Sigmoid colon (tissue), 7 donors: ENCODE data around the gene MYO6. TPM values are rescaled to one million over a fixed set of nuclear protein-coding genes. Genes with fewer than 3 reads are reported as not detected.

Experiments used
- DNase-seq: peaks from one replicate; pipeline ENCODE4 v3.0.0-alpha.2; 2019
- H3K27ac ChIP-seq, 4 donors: fragments of 200-600 bp; sonication (generic); one replicate each; pipeline ENCODE4 v1.5.1; 2016 to 2019; ENCODE audit warnings: mild to moderate bottlenecking in 1 of 4
- H3K27me3 ChIP-seq, 3 donors: fragments of 200-600 bp; sonication (generic); one replicate each; pipeline ENCODE4 v1.5.1; 2019; ENCODE audit warnings: mild to moderate bottlenecking in 1 of 3
- H3K36me3 ChIP-seq, 4 donors: fragments of 200-600 bp; sonication (generic); one replicate each; pipeline ENCODE4 v1.5.1; 2016 to 2019
- H3K4me1 ChIP-seq, 4 donors: fragments of 200-600 bp; sonication (generic); one replicate each; pipeline ENCODE4 v1.5.1; 2017 to 2019
- H3K4me3 ChIP-seq, 4 donors: fragments of 200-600 bp; sonication (generic); one replicate each; pipeline ENCODE4 v1.5.1; 2017 to 2019; ENCODE audit warnings: mild to moderate bottlenecking in 2 of 4, moderate library complexity in 1 of 4
- H3K9me3 ChIP-seq, 4 donors: fragments of 200-600 bp in 3 of 4; sonication (generic) in 3 of 4; one replicate each; pipeline versions ENCODE4 v1.5.1 to v1.6.1; 2013 to 2019
- CTCF ChIP-seq, 4 experiments: fragments of 450-650 bp in 3 of 4; fragments of 200-600 bp in 1 of 4; IDR thresholded peaks; one replicate each; pipeline ENCODE4 v1.5.1; 2016 to 2019; ENCODE audit warnings: antibody characterized with exemption in 4 of 4, mild to moderate bottlenecking in 3 of 4, moderate library complexity in 2 of 4
- EP300 ChIP-seq, 4 donors: sonication (generic); formaldehyde crosslinking; IDR thresholded peaks; one replicate each; pipeline ENCODE4 v1.6.1; 2017; ENCODE audit warnings: antibody characterized with exemption in 4 of 4
- POLR2A ChIP-seq, 2 donors: fragments of 450-650 bp; IDR thresholded peaks; one replicate each; pipeline ENCODE4 v1.6.1; 2016; ENCODE audit warnings: antibody characterized with exemption in 2 of 2, mild to moderate bottlenecking in 2 of 2, moderate library complexity in 2 of 2
- POLR2AphosphoS5 ChIP-seq, 4 donors: sonication (generic); formaldehyde crosslinking; IDR thresholded peaks; one replicate each; pipeline ENCODE4 v1.6.1; 2017; ENCODE audit warnings: antibody characterized with exemption in 4 of 4
- WGBS, 2 donors: extraction: QIAGEN DNeasy Blood & Tissue Kit; methylation state at CpG; one replicate each; pipeline ENCODE4 v1.1.7; 2013; 5-methylcytosine and 5-hydroxymethylcytosine counted together
- intact Hi-C: fragments of 100-400 bp; cut with DNase I; formaldehyde crosslinking; loops from one replicate; pipeline ENCODE4 v1.15.1; 2023
- polyA plus RNA-seq, 3 donors: library from polyadenylated mRNA; stranded (reverse); fragments of 200-250 nt; gene quantifications; one replicate each; pipeline ENCODE4 v1.2.3, GENCODE V29; 2013
- total RNA-seq, 4 donors: library from RNA; depleted of rRNA; stranded (reverse); fragments of >200 nt; gene quantifications; one replicate each; pipeline ENCODE4 v1.1.0, GENCODE V29; 2016
- donor health status: healthy with polysubstance abuse.
- donor health status: Bipolar disorder and iron deficiency.
- donor health status: healthy.

The MYO6 gene
- total and polyA plus RNA-seq, 7 donors = 11.8 to 59.6 (median 14.9) TPM

DNA sequence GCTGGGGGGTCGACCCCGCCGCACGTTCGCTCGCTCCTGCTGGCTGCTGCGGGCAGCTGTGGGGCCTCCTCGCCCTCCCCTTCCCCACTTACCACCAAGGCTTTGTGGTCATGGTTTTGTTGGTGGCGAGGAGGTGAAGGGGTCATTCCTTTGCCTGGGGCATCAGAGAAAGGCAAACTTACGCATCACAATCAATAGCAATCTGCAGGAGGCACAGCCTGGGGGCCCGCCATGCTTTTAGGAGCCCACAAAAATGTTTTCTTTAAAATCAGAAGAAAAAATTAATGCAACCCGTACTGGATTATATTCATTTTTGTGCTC, 186.4 kb downstream of the MYO6 start:
- Histone ChIP-seq H3K27me3 (no peaks in the 10 kb centered on the region), H3K36me3 (no peaks in the 10 kb centered on the region), H3K9me3 (no peaks in the 10 kb centered on the region), H3K4me3 (peak overlapping the region in 3 of 4 donors; percentile 32 to 43 (median 41)), H3K27ac (no peak overlapping the region), H3K4me1 (peaks cover 0 to 6% (median 5%) of the 10 kb centered on the region in 4 donors)
- no peak for DNase-seq
- TF ChIP-seq CTCF (IDR thresholded peaks at IDR 0.05) (no peak), POLR2AphosphoS5 (IDR thresholded peaks at IDR 0.05) (no peak), EP300 (IDR thresholded peaks at IDR 0.05) (no peak), POLR2A (IDR thresholded peaks at IDR 0.05) (no peak)
- 36 to 54% methylated on average over 12 of the region's 12 CpGs for WGBS, 2 donors
- intact Hi-C loops = loop anchor here (10.0 kb wide), 1 partner anchor 1519 kb away; no protein-coding TSS in a partner anchor

DNA sequence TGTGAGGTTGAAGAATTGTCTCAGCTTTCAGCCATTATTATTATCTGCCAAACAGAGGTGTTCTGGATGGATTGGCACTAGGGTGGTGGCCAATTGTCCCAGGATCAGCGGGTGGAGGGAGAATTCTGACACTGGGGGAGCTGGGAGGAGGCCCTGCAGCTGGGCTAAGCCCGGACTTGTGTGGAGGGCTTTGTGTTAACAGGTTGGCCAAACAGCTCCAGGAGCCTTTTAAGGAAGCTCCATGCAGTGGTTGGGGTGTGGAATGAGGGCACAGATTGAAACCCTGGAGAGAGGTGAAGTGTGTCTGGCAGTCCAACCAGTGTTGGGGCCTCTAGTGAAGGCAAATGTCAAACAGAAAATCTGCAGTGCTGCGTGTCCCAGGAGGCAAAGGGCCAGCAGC, 187.6 kb downstream of the MYO6 start:
- WGBS, 2 donors = 82 to 86% methylated on average over 3 of the region's 3 CpGs
- no peaks in the 10 kb centered on the region for H3K36me3 ChIP-seq
- H3K4me3 ChIP-seq = no peak overlapping the region
- H3K9me3 ChIP-seq = no peaks in the 10 kb centered on the region
- no peak for DNase-seq
- H3K27ac ChIP-seq = no peak overlapping the region
- peaks cover 0 to 6% (median 5%) of the 10 kb centered on the region in 4 donors for H3K4me1 ChIP-seq
- TF ChIP-seq POLR2A (IDR thresholded peaks at IDR 0.05) = no peak
- TF ChIP-seq EP300 (IDR thresholded peaks at IDR 0.05) = no peak
- TF ChIP-seq POLR2AphosphoS5 (IDR thresholded peaks at IDR 0.05) = no peak
- no peak for TF ChIP-seq CTCF (IDR thresholded peaks at IDR 0.05)
- no peaks in the 10 kb centered on the region for H3K27me3 ChIP-seq
- intact Hi-C loops = loop anchor here (10.0 kb wide), 1 partner anchor 1518 kb away; no protein-coding TSS in a partner anchor

- TF ChIP-seq POLR2A (IDR thresholded peaks at IDR 0.05) = no peak
- no peak for TF ChIP-seq CTCF (IDR thresholded peaks at IDR 0.05)
- TF ChIP-seq POLR2AphosphoS5 (IDR thresholded peaks at IDR 0.05) = no peak
- no peak for TF ChIP-seq EP300 (IDR thresholded peaks at IDR 0.05)
- Histone ChIP-seq H3K36me3 (no peaks in the 10 kb centered on the region), H3K27ac (no peak overlapping the region), H3K4me1 (peaks cover 0 to 6% (median 5%) of the 10 kb centered on the region in 4 donors), H3K9me3 (no peaks in the 10 kb centered on the region), H3K4me3 (no peak overlapping the region), H3K27me3 (no peaks in the 10 kb centered on the region)
- 78 to 80% methylated on average over 2 of the region's 2 CpGs for WGBS, 2 donors
- no peak for DNase-seq
- intact Hi-C loops = loop anchor here (10.0 kb wide), 1 partner anchor 1517 kb away; no protein-coding TSS in a partner anchor
Measured at GRCh38 chr6:75937846-75938245, 188.8 kb downstream of the MYO6 start.

- no peaks in the 10 kb centered on the region for H3K9me3 ChIP-seq
- H3K27ac ChIP-seq = no peak overlapping the region
- H3K4me1 ChIP-seq = no peaks in the 10 kb centered on the region
- intact Hi-C loops = no loop called here
- no peaks in the 10 kb centered on the region for H3K36me3 ChIP-seq
- DNase-seq = no peak
- 22 to 48% methylated on average over 4 of the region's 4 CpGs for WGBS, 2 donors
- no peaks in the 10 kb centered on the region for H3K27me3 ChIP-seq
- H3K4me3 ChIP-seq = no peak overlapping the region
- TF ChIP-seq POLR2A (IDR thresholded peaks at IDR 0.05) = no peak
- TF ChIP-seq EP300 (IDR thresholded peaks at IDR 0.05) = no peak
- TF ChIP-seq POLR2AphosphoS5 (IDR thresholded peaks at IDR 0.05) = no peak
- no peak for TF ChIP-seq CTCF (IDR thresholded peaks at IDR 0.05)
Measured at GRCh38 chr6:75940564-75940963, 191.5 kb downstream of the MYO6 start.

- no peak for TF ChIP-seq POLR2A (IDR thresholded peaks at IDR 0.05)
- no peak for TF ChIP-seq EP300 (IDR thresholded peaks at IDR 0.05)
- TF ChIP-seq CTCF (IDR thresholded peaks at IDR 0.05) = no peak
- TF ChIP-seq POLR2AphosphoS5 (IDR thresholded peaks at IDR 0.05) = no peak
- Histone ChIP-seq H3K36me3 (no peaks in the 10 kb centered on the region), H3K27ac (no peak overlapping the region), H3K4me3 (no peak overlapping the region), H3K9me3 (no peaks in the 10 kb centered on the region), H3K27me3 (no peaks in the 10 kb centered on the region), H3K4me1 (no peaks in the 10 kb centered on the region)
- intact Hi-C loops = no loop called here
- DNase-seq = no peak
- WGBS, 2 donors = 0 to 27% methylated on average over 1 of the region's 1 CpG
Measured at GRCh38 chr6:75941509-75941908, 192.5 kb downstream of the MYO6 start.
